Mesendoderm (in vitro differentiated cells): ENCODE data around the gene FTO.

ENCODE experiments used
- DNase-seq: peaks from one replicate; pipeline ENCODE4 v3.0.0; 2013
- H2AK5ac ChIP-seq: 2 replicates; pipeline ENCODE4 v1.6.1; 2013; ENCODE audit warnings: low read length, inconsistent platforms
- H2BK120ac ChIP-seq: 2 replicates; pipeline ENCODE4 v1.6.1; 2013; ENCODE audit warnings: low read depth, mild to moderate bottlenecking, low read length, moderate library complexity, mixed read lengths
- H2BK15ac ChIP-seq: replicated peaks from 2 replicates; pipeline ENCODE4 v1.6.1; 2013; ENCODE audit warnings: low read depth, mild to moderate bottlenecking, moderate library complexity
- H2BK5ac ChIP-seq: 2 replicates; pipeline ENCODE4 v1.6.1; 2013; ENCODE audit warnings: low read length, inconsistent platforms
- H3K18ac ChIP-seq: 2 replicates; pipeline ENCODE4 v1.6.1; 2013; ENCODE audit warnings: mild to moderate bottlenecking, low read length, mixed read lengths
- H3K23ac ChIP-seq: one replicate; pipeline ENCODE4 v1.6.1; 2013; ENCODE audit warnings: low read length
- H3K27ac ChIP-seq: 2 replicates; pipeline ENCODE4 v1.5.1; 2013; ENCODE audit warnings: low read depth, mild to moderate bottlenecking, inconsistent platforms, low read length, moderate library complexity
- H3K27me3 ChIP-seq: 2 replicates; pipeline ENCODE4 v1.6.1; 2013; ENCODE audit warnings: low read length, control low read depth, mild to moderate bottlenecking, inconsistent platforms; ENCODE audit not compliant: insufficient read depth, poor library complexity
- H3K36me3 ChIP-seq: 2 replicates; pipeline ENCODE4 v1.6.1; 2013; ENCODE audit warnings: low read length, inconsistent platforms; ENCODE audit not compliant: control insufficient read depth, insufficient read depth
- H3K4ac ChIP-seq: one replicate; pipeline ENCODE4 v1.6.1; 2013; ENCODE audit warnings: low read depth, mild to moderate bottlenecking, low read length, moderate library complexity
- H3K4me1 ChIP-seq: 2 replicates; pipeline ENCODE4 v1.6.1; 2013; ENCODE audit warnings: low read depth, low read length, inconsistent platforms; ENCODE audit not compliant: control insufficient read depth
- H3K4me2 ChIP-seq: 2 replicates; pipeline ENCODE4 v1.6.1; 2013; ENCODE audit warnings: low read length
- H3K4me3 ChIP-seq: 2 replicates; pipeline ENCODE4 v1.5.1; 2013; ENCODE audit warnings: mild to moderate bottlenecking, low read length
- H3K56ac ChIP-seq: one replicate; pipeline ENCODE4 v1.6.1; 2013; ENCODE audit warnings: low read length
- H3K79me1 ChIP-seq: 2 replicates; pipeline ENCODE4 v1.6.1; 2013; ENCODE audit warnings: low read length, inconsistent platforms
- H3K79me2 ChIP-seq: 2 replicates; pipeline ENCODE4 v1.6.1; 2013; ENCODE audit warnings: mild to moderate bottlenecking, low read length; ENCODE audit not compliant: control insufficient read depth, insufficient read depth
- H3K9ac ChIP-seq: 2 replicates; pipeline ENCODE4 v1.6.1; 2013; ENCODE audit warnings: low read length, inconsistent platforms
- H4K5ac ChIP-seq: one replicate; pipeline ENCODE4 v1.6.1; 2013; ENCODE audit warnings: low read length
- H4K8ac ChIP-seq: one replicate; pipeline ENCODE4 v1.6.1; 2013; ENCODE audit warnings: low read depth, mild to moderate bottlenecking, control low read depth, low read length, moderate library complexity
- WGBS: extraction: QIAGEN DNeasy Blood & Tissue Kit; methylation state at CpG from one replicate; pipeline ENCODE4 v1.1.7; 2013; ENCODE audit warnings: low lambda C conversion rate, missing lambda C conversion rate; ENCODE audit not compliant: insufficient coverage; ENCODE audit errors: extremely low coverage; 5-methylcytosine and 5-hydroxymethylcytosine counted together

FTO gene

GRCh38 chr16:53849585-53849984 is 145.6 kb downstream of the FTO start:
- H2BK120ac ChIP-seq: no peak overlapping the region
- H3K18ac ChIP-seq: peak overlapping the region; percentile 51
- H3K79me2 ChIP-seq: no peaks in the 10 kb centered on the region
- H3K4me2 ChIP-seq: no peak overlapping the region
- no peak overlapping the region for H3K4me3 ChIP-seq
- H3K9ac ChIP-seq: no peak overlapping the region
- no peak overlapping the region for H4K5ac ChIP-seq
- H3K79me1 ChIP-seq: no peaks in the 10 kb centered on the region
- H2BK5ac ChIP-seq: no peak overlapping the region
- no peak overlapping the region for H3K27ac ChIP-seq
- no peaks in the 10 kb centered on the region for H3K4me1 ChIP-seq
- no peak for DNase-seq
- no peak overlapping the region for H4K8ac ChIP-seq
- H3K36me3 ChIP-seq: no peaks in the 10 kb centered on the region
- no peak overlapping the region for H2AK5ac ChIP-seq
- no peaks in the 10 kb centered on the region for H3K27me3 ChIP-seq
- no CpG with 5 or more reads among the region's 1 CpG for WGBS
- H3K23ac ChIP-seq: no peak overlapping the region
- H3K56ac ChIP-seq: no peak overlapping the region
- no peak overlapping the region for H2BK15ac ChIP-seq
- H3K4ac ChIP-seq: no peak overlapping the region

GRCh38 chr16:53849994-53850393 is 146.0 kb downstream of the FTO start:
- H3K23ac ChIP-seq: no peak overlapping the region
- H4K5ac ChIP-seq: no peak overlapping the region
- no peak overlapping the region for H3K9ac ChIP-seq
- no peaks in the 10 kb centered on the region for H3K79me1 ChIP-seq
- H2AK5ac ChIP-seq: no peak overlapping the region
- no peak overlapping the region for H3K4me2 ChIP-seq
- H2BK120ac ChIP-seq: no peak overlapping the region
- H3K4me3 ChIP-seq: no peak overlapping the region
- no peak overlapping the region for H3K4ac ChIP-seq
- H4K8ac ChIP-seq: no peak overlapping the region
- WGBS: no CpG with 5 or more reads among the region's 1 CpG
- no peaks in the 10 kb centered on the region for H3K27me3 ChIP-seq
- no peak overlapping the region for H3K18ac ChIP-seq
- H3K56ac ChIP-seq: no peak overlapping the region
- H3K79me2 ChIP-seq: no peaks in the 10 kb centered on the region
- H2BK5ac ChIP-seq: no peak overlapping the region
- DNase-seq: no peak
- H3K4me1 ChIP-seq: no peaks in the 10 kb centered on the region
- no peak overlapping the region for H2BK15ac ChIP-seq
- no peak overlapping the region for H3K27ac ChIP-seq
- no peaks in the 10 kb centered on the region for H3K36me3 ChIP-seq

GRCh38 chr16:53852678-53853077 is 148.7 kb downstream of the FTO start:
- Histone ChIP-seq H3K79me1 (no peaks in the 10 kb centered on the region), H3K36me3 (no peaks in the 10 kb centered on the region), H2BK5ac (no peak overlapping the region), H3K56ac (no peak overlapping the region), H3K4me3 (no peak overlapping the region), H3K18ac (no peak overlapping the region), H3K79me2 (no peaks in the 10 kb centered on the region), H2BK15ac (no peak overlapping the region), H4K5ac (no peak overlapping the region), H4K8ac (no peak overlapping the region), H3K23ac (no peak overlapping the region), H3K27ac (no peak overlapping the region), H3K4ac (no peak overlapping the region), H2BK120ac (no peak overlapping the region), H3K27me3 (no peaks in the 10 kb centered on the region), H3K4me2 (no peak overlapping the region), H2AK5ac (no peak overlapping the region), H3K9ac (no peak overlapping the region), H3K4me1 (no peaks in the 10 kb centered on the region)
- DNase-seq: no peak
- WGBS: no CpG with 5 or more reads among the region's 6 CpGs

- Histone ChIP-seq H2BK5ac (no peak overlapping the region), H2BK15ac (no peak overlapping the region), H3K27me3 (no peaks in the 10 kb centered on the region), H3K36me3 (no peaks in the 10 kb centered on the region), H3K9ac (no peak overlapping the region), H3K27ac (no peak overlapping the region), H2AK5ac (no peak overlapping the region), H3K79me2 (no peaks in the 10 kb centered on the region), H4K5ac (no peak overlapping the region), H3K79me1 (no peaks in the 10 kb centered on the region), H3K4me3 (no peak overlapping the region), H3K23ac (no peak overlapping the region), H3K18ac (no peak overlapping the region), H3K56ac (no peak overlapping the region), H2BK120ac (no peak overlapping the region), H3K4me1 (no peaks in the 10 kb centered on the region), H3K4me2 (no peak overlapping the region), H4K8ac (no peak overlapping the region), H3K4ac (no peak overlapping the region)
- DNase-seq: no peak
These were observed 151.1 kb downstream of the FTO start for GRCh38 chr16:53855056-53855455.

GRCh38 chr16:53855511-53855910 is 151.6 kb downstream of the FTO start:
- Histone ChIP-seq H3K18ac (no peak overlapping the region), H3K4me3 (no peak overlapping the region), H3K4ac (no peak overlapping the region), H3K4me1 (no peaks in the 10 kb centered on the region), H3K4me2 (no peak overlapping the region), H4K5ac (no peak overlapping the region), H2BK15ac (no peak overlapping the region), H3K27me3 (no peaks in the 10 kb centered on the region), H4K8ac (no peak overlapping the region), H2BK120ac (no peak overlapping the region), H3K27ac (no peak overlapping the region), H3K56ac (no peak overlapping the region), H3K79me2 (no peaks in the 10 kb centered on the region), H2BK5ac (no peak overlapping the region), H3K36me3 (no peaks in the 10 kb centered on the region), H3K9ac (no peak overlapping the region), H2AK5ac (no peak overlapping the region), H3K23ac (no peak overlapping the region), H3K79me1 (no peaks in the 10 kb centered on the region)
- no CpG with 5 or more reads among the region's 1 CpG for WGBS
- no peak for DNase-seq

- no peak overlapping the region for H2AK5ac ChIP-seq
- H3K27ac ChIP-seq: no peak overlapping the region
- no peak overlapping the region for H3K9ac ChIP-seq
- no peak overlapping the region for H4K5ac ChIP-seq
- H2BK15ac ChIP-seq: no peak overlapping the region
- H3K36me3 ChIP-seq: no peaks in the 10 kb centered on the region
- no peak overlapping the region for H2BK120ac ChIP-seq
- H3K4me2 ChIP-seq: no peak overlapping the region
- no peaks in the 10 kb centered on the region for H3K79me2 ChIP-seq
- H3K4me3 ChIP-seq: no peak overlapping the region
- H2BK5ac ChIP-seq: no peak overlapping the region
- no peak overlapping the region for H3K4ac ChIP-seq
- H3K18ac ChIP-seq: no peak overlapping the region
- no peaks in the 10 kb centered on the region for H3K4me1 ChIP-seq
- no peak overlapping the region for H3K56ac ChIP-seq
- DNase-seq: no peak
- no peak overlapping the region for H3K23ac ChIP-seq
- H3K27me3 ChIP-seq: no peaks in the 10 kb centered on the region
- no peaks in the 10 kb centered on the region for H3K79me1 ChIP-seq
- WGBS: no CpG with 5 or more reads among the region's 2 CpGs
- no peak overlapping the region for H4K8ac ChIP-seq
These were observed 156.1 kb downstream of the FTO start for GRCh38 chr16:53859995-53860540.
